Measurements from ENCODE around the gene RPH3AL. TPM values are rescaled to one million over a fixed set of nuclear protein-coding genes. Genes with fewer than 3 reads are reported as not detected.

The RPH3AL gene
- total and polyA plus RNA-seq, 10 of the 15 experiments (the other 5 are each of a cell fraction or from before 2014, with no cell fraction given) = 0.04 to 1.2 (median 0.47) TPM; not detected in 2

DNA sequence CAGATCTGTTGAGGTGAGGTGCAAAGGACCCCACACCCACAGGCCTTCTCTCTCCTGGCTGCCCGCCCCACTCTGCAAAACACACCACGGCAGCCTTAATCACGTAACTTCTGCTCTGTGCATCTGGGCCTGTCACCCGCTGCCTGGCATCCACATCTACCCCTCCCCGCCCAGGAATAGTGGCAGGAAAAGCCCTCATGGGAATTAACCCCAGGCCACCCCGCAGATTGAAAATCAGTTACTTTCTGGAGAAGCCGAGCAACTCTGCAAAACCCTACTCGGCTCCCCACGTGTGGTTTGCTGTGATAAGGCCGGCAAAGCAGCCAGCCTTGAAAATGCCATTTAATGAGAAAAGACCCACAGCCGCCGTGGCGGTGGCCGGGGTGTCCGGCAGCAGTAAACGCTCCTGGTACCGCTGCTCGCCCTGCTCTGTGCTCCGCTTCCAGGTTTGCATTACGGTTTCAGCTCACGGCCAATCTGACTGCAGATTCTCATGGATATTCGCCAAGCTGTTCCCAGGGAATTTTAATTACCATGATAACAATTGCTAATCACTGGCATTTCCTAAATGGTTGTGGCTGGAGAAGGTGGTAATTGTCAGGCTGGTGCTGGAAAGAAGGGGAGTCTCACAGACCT, 93.1 kb downstream of the RPH3AL start (continued):
- TF ChIP-seq, protein P1, sequence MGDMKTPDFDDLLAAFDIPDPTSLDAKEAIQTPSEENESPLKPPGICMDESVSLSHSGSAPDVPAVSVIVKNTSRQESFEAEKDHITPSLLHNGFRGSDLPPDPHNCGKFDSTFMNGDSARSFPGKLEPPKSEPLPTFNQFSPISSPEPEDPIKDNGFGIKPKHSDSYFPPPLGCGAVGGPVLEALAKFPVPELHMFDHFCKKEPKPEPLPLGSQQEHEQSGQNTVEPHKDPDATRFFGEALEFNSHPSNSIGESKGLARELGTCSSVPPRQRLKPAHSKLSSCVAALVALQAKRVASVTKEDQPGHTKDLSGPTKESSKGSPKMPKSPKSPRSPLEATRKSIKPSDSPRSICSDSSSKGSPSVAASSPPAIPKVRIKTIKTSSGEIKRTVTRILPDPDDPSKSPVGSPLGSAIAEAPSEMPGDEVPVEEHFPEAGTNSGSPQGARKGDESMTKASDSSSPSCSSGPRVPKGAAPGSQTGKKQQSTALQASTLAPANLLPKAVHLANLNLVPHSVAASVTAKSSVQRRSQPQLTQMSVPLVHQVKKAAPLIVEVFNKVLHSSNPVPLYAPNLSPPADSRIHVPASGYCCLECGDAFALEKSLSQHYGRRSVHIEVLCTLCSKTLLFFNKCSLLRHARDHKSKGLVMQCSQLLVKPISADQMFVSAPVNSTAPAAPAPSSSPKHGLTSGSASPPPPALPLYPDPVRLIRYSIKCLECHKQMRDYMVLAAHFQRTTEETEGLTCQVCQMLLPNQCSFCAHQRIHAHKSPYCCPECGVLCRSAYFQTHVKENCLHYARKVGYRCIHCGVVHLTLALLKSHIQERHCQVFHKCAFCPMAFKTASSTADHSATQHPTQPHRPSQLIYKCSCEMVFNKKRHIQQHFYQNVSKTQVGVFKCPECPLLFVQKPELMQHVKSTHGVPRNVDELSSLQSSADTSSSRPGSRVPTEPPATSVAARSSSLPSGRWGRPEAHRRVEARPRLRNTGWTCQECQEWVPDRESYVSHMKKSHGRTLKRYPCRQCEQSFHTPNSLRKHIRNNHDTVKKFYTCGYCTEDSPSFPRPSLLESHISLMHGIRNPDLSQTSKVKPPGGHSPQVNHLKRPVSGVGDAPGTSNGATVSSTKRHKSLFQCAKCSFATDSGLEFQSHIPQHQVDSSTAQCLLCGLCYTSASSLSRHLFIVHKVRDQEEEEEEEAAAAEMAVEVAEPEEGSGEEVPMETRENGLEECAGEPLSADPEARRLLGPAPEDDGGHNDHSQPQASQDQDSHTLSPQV (IDR thresholded peaks at IDR 0.05) = no peak

DNA sequence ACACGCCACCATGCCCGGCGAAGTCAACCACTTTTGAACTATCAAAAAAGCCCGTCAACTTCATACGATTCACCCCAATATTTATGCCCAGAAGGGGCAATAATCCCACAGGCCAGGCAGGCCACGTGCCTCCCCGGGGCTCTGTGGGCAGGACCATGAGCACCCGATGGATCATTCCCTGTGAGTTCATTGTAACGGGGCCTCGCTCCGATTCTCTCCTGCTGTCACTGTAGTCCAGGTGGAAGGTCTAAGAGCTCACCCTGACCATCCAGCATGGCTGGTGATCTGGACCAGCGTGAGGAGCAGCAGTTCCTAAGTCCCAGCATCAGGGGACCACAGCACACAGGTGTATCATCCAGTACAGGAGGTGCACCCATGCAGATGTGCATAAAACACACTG, 93.7 kb downstream of the RPH3AL start:
- ChIA-PET RAD21 (ENCODE audit: unreplicated experiment) (no interaction called here), POLR2A (no interaction called here), CTCF (no interaction called here), SMC1A (ENCODE audit: uncharacterized antibody, unreplicated experiment) (no interaction called here)
- H3K79me2 ChIP-seq (ENCODE audit: control insufficient read depth, insufficient read depth, low read length) = no peaks in the 10 kb centered on the region
- H3K36me3 ChIP-seq (ENCODE audit: control insufficient read depth in 2 of 2, insufficient read depth in 2 of 2, low read length in 1 of 2) = no peaks in the 10 kb centered on the region
- FAIRE-seq = no peak
- H2AFZ ChIP-seq (ENCODE audit: control insufficient read depth, low read depth, low read length) = no peak overlapping the region
- 52% methylated on average over 10 of the region's 12 CpGs for WGBS (ENCODE audit: insufficient coverage, insufficient replicate concordance, low lambda C conversion rate, missing lambda C conversion rate)
- H3K9me3 ChIP-seq (replicated peaks; ENCODE audit: control insufficient read depth, insufficient read depth, low read length) = no peaks in the 10 kb centered on the region
- TF ChIP-seq IKZF2 (IDR thresholded peaks at IDR 0.05) (no peak), CBX5 (IDR thresholded peaks at IDR 0.05; ENCODE audit: low read depth) (no peak), DPF2 (IDR thresholded peaks at IDR 0.05) (no peak), HDAC6 (IDR thresholded peaks at IDR 0.05; ENCODE audit: unreplicated experiment) (no peak), MYC (IDR thresholded peaks at IDR 0.05; ENCODE audit: insufficient read depth, insufficient read length, insufficient replicate concordance, low read length, severe bottlenecking) (no peak), RB1 (IDR thresholded peaks at IDR 0.05; ENCODE audit: borderline replicate concordance) (no peak), ZNF24 (IDR thresholded peaks at IDR 0.05) (no peak), ZBED1 (IDR thresholded peaks at IDR 0.05; ENCODE audit: borderline replicate concordance) (no peak), NFYB (IDR thresholded peaks at IDR 0.05; ENCODE audit: insufficient read depth, low read depth, low read length) (no peak)
- ATAC-seq = no peak
- BruUV-seq (replicated peaks) = no TSS peak
- no peaks in the 10 kb centered on the region for H3K27me3 ChIP-seq (replicated peaks in 1 of 2; ENCODE audit: control insufficient read depth in 2 of 2, insufficient read depth in 2 of 2, low read length in 1 of 2)
- H3K9ac ChIP-seq (ENCODE audit: control insufficient read depth, insufficient read depth, low read length) = no peak overlapping the region
- in situ Hi-C loops (cut with MboI) (no loop called here), intact Hi-C loops (cut with micrococcal nuclease; ENCODE audit: unreplicated experiment) (no loop called here)
- DNase-seq (ENCODE audit: low read depth, low spot score) = no peak
- H3K4me3 ChIP-seq = no peak overlapping the region
- H3K4me1 ChIP-seq (ENCODE audit: control insufficient read depth, insufficient read depth, low read length) = no peaks in the 10 kb centered on the region
- H4K20me1 ChIP-seq (ENCODE audit: control insufficient read depth, insufficient read depth) = no peaks in the 10 kb centered on the region
- no peak overlapping the region for H3K4me2 ChIP-seq (ENCODE audit: control insufficient read depth, insufficient read depth)
- no peak overlapping the region for H3K27ac ChIP-seq (ENCODE audit: control insufficient read depth, insufficient read depth)
